Right lobe of liver (tissue), 6 donors: ENCODE results near the gene CCDC152. TPM values are rescaled to one million over a fixed set of nuclear protein-coding genes. Genes with fewer than 3 reads are reported as not detected.

Experiments used
- ATAC-seq, 4 donors: fragments of 200-7000 bp; cut with Tn5 transposase; one replicate each; pipeline ENCODE4 v1.9.1; 2020; ENCODE audit warnings: mild to moderate bottlenecking in 4 of 4, moderate library complexity in 4 of 4
- DNase-seq, 3 donors: peaks; one replicate each; pipeline ENCODE4 v3.0.0-alpha.2; 2020
- H3K27ac ChIP-seq, 3 donors: fragments of 200-600 bp; one replicate each; pipeline ENCODE4 v1.8.0; 2022
- H3K27me3 ChIP-seq, 2 donors: fragments of 200-600 bp; one replicate each; pipeline ENCODE4 v1.8.0; 2022
- H3K36me3 ChIP-seq, 4 donors: fragments of 200-600 bp; sonication (generic) in 1 of 4; one replicate each; pipeline versions ENCODE4 v1.5.1 to v1.8.0; 2017 to 2022; ENCODE audit warnings: control low read depth in 1 of 4
- H3K4me1 ChIP-seq, 4 donors: fragments of 200-600 bp; sonication (generic) in 1 of 4; one replicate each; pipeline versions ENCODE4 v1.5.1 to v1.8.0; 2017 to 2022; ENCODE audit warnings: control low read depth in 1 of 4
- H3K4me3 ChIP-seq, 3 donors: fragments of 200-600 bp; one replicate each; pipeline ENCODE4 v1.8.0; 2022
- H3K9me3 ChIP-seq, 4 donors: fragments of 200-600 bp; sonication (generic) in 1 of 4; one replicate each; pipeline versions ENCODE4 v1.5.1 to v1.8.0; 2017 to 2022; ENCODE audit warnings: control low read depth in 1 of 4
- CTCF ChIP-seq, 4 donors: fragments of 200-600 bp in 3 of 4; fragments of 450-650 bp in 1 of 4; IDR thresholded peaks; one replicate each; pipeline versions ENCODE4 v1.5.1 to v1.8.0; 2016 to 2022; ENCODE audit warnings: antibody characterized with exemption in 4 of 4, mild to moderate bottlenecking in 2 of 4
- POLR2A ChIP-seq: fragments of 450-650 bp; IDR thresholded peaks from one replicate; pipeline ENCODE4 v1.6.1; 2017; ENCODE audit warnings: antibody characterized with exemption, mild to moderate bottlenecking
- WGBS: methylation state at CpG from one replicate; pipeline ENCODE4 v1.1.6; 2018; ENCODE audit warnings: low coverage, low lambda C conversion rate; ENCODE audit not compliant: insufficient coverage; ENCODE audit errors: missing lambda C conversion rate; 5-methylcytosine and 5-hydroxymethylcytosine counted together
- intact Hi-C, 2 donors: fragments of 100-400 bp; cut with DNase I; formaldehyde crosslinking; loops; one replicate each; pipeline versions ENCODE4 v1.11.2 to v1.14.1; 2022
- total RNA-seq, 6 experiments: library from RNA; depleted of rRNA in 2 of 6; stranded (reverse); fragments of >200 nt in 2 of 6; fragmentation: NEBNext Ultra II Directional in 3 of 6; extraction: Animal tissue kit (Norgen Biotek cat#: 25700) in 3 of 6; gene quantifications; one replicate each; pipeline versions ENCODE4 v1.1.0 to v1.2.4, GENCODE V29; 2016 to 2023
- donor health status: DM: no; HTN: yes; CAD: no.
- donor health status: DM: no; HTN: no; CAD: no.
- donor health status: DM: no; HTN: no; CAD: no.
- donor health status: DM: no; HTN: yes; CAD: no.
- donor health status: DM: no; HTN: yes; CAD: no.

CCDC152 gene
- total RNA-seq, 6 experiments from 2014 or later: 0.06 to 1.2 (median 0.42) TPM; not detected in 1

- Histone ChIP-seq H3K4me3 (no peak overlapping the region), H3K9me3 (no peaks in the 10 kb centered on the region), H3K27me3 (no peaks in the 10 kb centered on the region), H3K27ac (no peak overlapping the region), H3K36me3 (no peaks in the 10 kb centered on the region), H3K4me1 (peaks cover 0 to 8% (median 0%) of the 10 kb centered on the region in 4 donors)
- ATAC-seq (peak; percentile 53 to 75 (median 63)), DNase-seq (no peak)
- TF ChIP-seq POLR2A (no peak), CTCF (IDR thresholded peaks at IDR 0.05) (no peak)
- intact Hi-C loops: no loop called here
- 15% methylated on average over 1 of the region's 1 CpG for WGBS
Measured at GRCh38 chr5:42768106-42768504, 11.5 kb downstream of the CCDC152 start.

DNA sequence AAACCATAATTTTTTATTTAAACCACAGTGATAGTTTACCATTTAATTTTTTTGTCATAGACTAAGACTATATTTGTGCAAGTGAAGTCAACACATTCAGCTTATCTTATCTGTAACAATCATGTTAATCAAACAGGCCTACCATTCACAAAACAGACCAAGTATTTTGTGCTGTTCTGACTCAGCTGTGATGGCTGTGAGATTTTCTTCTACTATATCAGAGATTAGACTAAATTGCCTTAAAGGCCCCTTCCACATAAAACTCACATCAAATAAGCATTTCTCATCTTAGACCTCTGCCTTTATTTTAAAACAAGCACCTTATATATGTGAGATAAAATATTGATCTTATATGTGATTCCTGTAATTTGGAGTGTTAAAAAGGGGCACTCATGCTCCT is 13.4 kb downstream of the CCDC152 start:
- no peak for ATAC-seq

GRCh38 chr5:42772265-42772993 is 15.8 kb downstream of the CCDC152 start:
- intact Hi-C loops: no loop called here
- H3K36me3 ChIP-seq: no peaks in the 10 kb centered on the region
- H3K27ac ChIP-seq: no peak overlapping the region
- TF ChIP-seq CTCF (IDR thresholded peaks at IDR 0.05): no peak
- no peaks in the 10 kb centered on the region for H3K27me3 ChIP-seq
- ATAC-seq: peak in 1 of 4 donors; percentile 71
- no peaks in the 10 kb centered on the region for H3K9me3 ChIP-seq
- no peak for DNase-seq
- no peak overlapping the region for H3K4me3 ChIP-seq
- WGBS: 86% methylated on average over 13 of the region's 13 CpGs
- peaks cover 0 to 8% (median 0%) of the 10 kb centered on the region in 4 donors for H3K4me1 ChIP-seq

More for the DNA sequence above, 13.4 kb downstream of the CCDC152 start:
- Histone ChIP-seq H3K4me3 (no peak overlapping the region), H3K27me3 (no peaks in the 10 kb centered on the region), H3K4me1 (peaks cover 0 to 8% (median 0%) of the 10 kb centered on the region in 4 donors), H3K9me3 (no peaks in the 10 kb centered on the region), H3K27ac (no peak overlapping the region), H3K36me3 (no peaks in the 10 kb centered on the region)
- intact Hi-C loops: no loop called here
- no peak for DNase-seq
- TF ChIP-seq CTCF (IDR thresholded peaks at IDR 0.05): no peak
- no peak for TF ChIP-seq POLR2A

DNA sequence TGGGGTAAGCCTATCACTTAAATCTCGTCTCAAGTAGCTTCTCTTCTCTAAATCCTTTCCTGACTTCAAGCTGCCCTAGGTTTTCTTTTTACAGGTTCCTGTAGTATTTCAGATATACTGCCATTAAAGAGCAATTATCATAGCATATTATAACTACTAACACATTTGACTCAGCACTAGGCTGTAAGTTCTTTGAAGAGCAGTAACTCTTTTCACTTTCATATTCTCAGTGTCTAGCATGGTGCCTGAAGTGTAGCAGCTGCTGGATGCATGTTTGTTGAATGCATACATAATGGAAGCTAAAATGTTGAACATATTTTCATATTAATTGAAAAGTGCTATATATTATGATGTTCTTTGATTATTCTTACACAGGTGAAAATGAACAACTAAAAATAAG is 22.5 kb downstream of the CCDC152 start:
- no peak for ATAC-seq
- no peaks in the 10 kb centered on the region for H3K36me3 ChIP-seq
- H3K4me1 ChIP-seq: no peaks in the 10 kb centered on the region
- H3K4me3 ChIP-seq: no peak overlapping the region
- no peaks in the 10 kb centered on the region for H3K9me3 ChIP-seq
- intact Hi-C loops: no loop called here
- no peak overlapping the region for H3K27ac ChIP-seq
- 60% methylated on average over 1 of the region's 1 CpG for WGBS
- TF ChIP-seq CTCF (IDR thresholded peaks at IDR 0.05) (no peak), POLR2A (no peak)
- no peaks in the 10 kb centered on the region for H3K27me3 ChIP-seq
- DNase-seq: no peak
